HG02798 (cell line): ENCODE data around the gene RBBP6.

Source experiments
- ATAC-seq: cut with Tn5 transposase; IDR thresholded peaks from one replicate; pipeline ENCODE4 v1.9.1; 2021; ENCODE audit warnings: mild to moderate bottlenecking; ENCODE audit not compliant: unreplicated experiment, poor library complexity

Gene RBBP6

DNA sequence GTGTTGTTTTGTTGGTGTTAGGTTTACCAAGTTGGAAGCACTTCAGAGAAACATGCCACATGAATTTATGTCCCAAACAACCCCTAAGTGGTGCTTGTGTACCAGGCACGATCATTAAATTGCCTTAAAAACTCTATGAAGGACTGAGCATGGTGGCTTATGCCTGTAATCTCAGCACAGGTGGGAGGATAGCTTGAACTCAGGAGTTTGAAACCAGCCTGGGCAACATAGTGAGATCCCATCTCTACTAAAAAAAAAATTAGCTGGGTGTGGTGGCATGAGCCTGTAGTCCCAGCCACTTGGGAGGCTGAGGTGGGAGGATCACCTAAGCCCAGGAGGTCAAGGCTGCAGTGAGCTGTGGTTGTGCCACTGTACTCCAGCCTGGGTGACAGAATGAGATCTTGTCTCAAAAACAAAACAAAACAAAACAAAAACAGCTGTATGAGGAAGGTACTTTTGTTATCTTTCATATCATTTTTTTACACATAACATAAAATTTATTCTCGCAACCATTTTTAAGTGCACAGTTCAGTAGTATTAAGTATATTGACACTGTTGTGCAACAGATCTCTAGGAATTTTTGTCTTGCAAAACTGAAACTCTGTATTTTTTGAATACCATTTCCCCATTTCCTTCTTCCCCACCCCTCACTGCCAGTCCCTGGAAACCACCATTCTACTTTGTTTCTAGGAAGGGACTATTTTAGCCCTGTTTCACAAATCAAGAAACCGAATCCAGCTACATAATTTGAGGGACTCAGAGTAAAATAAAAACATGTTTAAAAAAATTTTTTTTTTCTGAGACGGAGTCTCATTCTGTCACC is 14.3 kb upstream of the RBBP6 start:
- no peak for ATAC-seq

DNA sequence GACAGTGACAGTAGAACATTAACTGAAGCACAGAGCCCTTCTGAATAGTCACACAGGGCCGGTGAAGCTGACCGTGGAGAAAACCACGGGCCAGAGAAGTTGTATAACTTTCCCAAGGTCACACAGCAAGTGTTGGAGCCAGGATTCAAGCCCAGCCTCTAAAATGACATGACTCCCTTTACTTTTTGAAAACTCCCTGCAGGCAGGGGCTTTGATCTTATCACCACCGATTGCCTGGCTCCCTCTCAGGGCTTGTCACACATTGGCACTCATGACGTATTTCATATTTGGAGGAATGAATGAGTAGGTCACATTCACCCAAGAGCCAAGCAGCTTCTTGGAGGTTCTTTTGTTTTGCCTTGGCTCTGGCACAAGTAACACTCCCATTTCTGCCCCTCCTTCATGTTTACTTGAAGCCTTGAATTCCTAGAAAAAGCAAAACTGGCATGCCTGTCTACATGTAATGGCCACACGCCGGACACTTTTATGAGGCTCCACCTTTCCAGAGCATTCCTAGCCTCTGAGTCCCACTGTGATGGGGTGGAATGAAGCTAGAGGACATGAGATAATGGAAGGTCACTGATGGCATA is 13.3 kb upstream of the RBBP6 start:
- ATAC-seq = no peak

DNA sequence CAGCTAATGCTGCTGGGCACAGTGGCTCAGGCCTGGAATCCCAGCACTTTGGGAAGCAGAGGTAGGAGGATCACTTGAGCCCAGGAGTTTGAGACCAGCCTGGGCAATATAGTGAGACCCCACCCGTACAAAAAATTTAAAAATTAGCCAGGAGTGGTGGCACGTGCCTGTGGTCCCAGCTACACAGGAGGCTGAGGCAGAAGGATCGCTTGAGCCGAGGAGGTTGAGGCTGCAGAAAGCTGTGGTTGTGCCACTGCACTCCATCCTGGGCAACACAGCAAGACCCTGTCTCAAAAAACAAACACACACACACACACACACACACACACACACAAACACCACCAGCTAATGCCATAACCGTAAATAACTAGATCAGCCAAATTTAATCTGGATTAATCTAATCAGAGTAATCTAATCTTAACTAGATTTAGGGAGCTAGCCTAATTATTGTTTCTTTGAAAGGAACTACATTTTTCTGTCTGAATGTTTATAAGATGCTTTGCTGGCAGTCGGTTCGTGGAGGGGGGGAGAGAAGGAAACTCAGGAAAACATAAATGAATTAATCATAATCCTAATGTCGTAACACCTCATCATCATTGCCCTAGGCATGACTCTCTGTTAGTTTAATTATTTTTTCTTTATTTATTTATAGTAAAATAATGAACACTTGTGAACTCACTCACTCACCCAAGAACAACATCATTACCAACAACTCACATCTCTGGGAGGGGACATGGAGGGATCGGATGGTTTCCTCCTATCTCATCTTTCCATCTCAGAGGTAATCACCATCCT is 12.5 kb upstream of the RBBP6 start:
- ATAC-seq = no peak

DNA sequence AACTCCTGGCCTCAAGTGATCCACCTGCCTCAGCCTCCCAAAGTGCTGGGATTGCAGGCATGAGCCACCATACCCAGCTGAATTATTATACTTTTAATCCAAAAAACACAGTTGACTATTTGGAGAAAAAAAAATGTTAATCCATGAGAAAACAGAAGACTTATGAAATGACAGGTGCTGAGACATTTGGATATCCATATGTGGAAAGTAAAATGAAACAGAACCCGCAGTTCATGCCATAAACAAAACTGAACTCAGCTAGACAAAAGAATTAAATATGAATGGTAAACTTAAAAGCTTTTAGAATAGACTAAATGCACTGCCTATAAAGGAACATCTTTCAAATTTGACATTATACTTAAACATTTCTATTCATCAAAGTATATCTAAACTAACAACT is 8.2 kb upstream of the RBBP6 start:
- ATAC-seq = no peak

DNA sequence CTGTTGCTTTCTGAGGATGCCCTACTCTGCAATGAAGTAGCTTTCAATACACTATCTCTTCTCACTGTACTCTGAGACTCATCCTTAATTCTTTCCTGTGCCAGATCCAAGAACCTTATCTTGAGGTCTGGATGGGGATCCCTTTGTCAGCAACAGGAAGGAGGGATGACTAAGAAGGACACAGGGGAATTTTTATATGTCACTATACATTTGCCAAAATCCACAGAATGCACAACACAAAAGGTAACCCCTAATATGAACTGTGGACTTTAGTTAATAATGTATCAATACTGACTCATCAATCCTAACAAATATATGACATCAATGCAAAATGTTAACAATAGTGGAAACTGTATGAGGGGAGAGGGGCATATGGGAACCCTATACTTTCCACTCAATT is 4.7 kb upstream of the RBBP6 start:
- ATAC-seq = no peak

DNA sequence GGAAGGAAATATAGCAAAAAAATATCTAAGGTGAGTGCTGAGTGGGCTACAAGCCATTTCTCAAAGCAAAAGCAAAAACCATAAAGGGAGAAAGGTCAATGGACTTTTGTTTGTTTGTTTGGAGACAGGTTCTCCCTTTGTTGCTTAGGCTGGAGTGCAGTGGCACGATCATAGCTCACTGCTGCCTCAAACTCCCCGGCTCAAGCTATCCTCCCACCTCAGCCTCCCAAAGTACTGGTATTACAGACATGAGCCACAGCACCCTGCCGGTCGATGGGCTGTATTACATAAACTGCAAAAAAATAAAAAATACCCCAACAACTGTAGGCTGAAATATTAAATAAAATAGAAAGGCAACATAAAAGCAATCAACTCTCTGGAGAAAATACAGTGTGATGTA is 3.5 kb upstream of the RBBP6 start:
- no peak for ATAC-seq

DNA sequence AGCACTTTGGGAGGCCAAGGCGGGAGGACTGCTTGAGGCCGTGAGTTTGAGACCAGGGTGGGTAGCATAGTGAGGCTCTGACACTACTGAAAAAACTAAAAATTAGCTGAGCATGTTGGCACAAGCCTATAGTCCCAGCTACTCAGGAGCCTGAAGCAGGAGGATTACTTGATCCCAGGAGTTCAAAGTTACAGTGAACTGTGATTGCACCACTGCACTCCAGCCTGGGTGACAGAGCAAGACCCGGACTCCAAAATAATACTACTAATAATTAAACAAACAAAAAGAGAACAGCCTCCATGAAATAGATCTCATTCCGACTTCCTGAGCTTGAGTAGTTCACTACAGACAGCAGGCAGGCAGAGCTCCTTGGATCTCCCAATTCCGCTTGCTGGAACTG is 2.7 kb upstream of the RBBP6 start:
- no peak for ATAC-seq

DNA sequence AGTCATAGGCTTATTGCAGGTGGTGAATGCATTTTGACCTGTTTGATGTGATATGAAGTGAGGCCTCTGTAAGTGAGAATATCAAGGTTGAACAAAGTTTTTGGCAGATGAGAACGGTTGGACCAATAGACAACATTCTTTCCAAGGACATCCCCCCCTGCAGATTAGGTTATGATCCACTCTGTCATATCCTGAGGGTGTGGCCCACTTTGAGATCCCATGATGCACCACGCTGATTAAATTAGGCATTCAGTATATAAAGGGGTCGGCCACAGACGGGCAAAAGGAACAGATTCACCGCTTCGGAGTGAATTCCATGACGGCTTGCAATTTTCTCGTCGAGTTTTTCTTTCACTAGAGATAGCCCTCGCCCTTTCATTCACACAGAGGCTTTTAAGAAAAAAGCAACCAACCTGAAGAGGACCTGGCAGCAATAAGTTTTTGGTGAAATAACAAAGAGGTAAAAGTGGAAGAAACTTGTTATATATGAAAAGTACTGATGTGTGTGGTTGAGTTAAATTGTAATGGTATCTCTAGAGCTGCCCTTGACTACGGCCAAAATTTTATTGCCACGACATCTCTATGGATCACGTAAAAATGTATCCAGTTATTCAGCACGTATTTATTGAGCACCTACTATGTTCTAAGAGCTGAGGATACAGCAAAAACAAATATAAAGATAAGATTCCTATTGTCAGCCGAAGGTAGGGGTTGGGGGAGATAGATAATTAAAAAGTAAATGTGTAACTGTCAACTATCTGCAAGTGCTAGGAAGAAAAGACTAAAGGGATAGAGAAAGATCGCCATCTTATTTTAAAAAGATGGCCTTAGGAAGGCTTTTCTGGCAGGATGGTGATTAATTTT is 1.7 kb upstream of the RBBP6 start:
- ATAC-seq = no peak

DNA sequence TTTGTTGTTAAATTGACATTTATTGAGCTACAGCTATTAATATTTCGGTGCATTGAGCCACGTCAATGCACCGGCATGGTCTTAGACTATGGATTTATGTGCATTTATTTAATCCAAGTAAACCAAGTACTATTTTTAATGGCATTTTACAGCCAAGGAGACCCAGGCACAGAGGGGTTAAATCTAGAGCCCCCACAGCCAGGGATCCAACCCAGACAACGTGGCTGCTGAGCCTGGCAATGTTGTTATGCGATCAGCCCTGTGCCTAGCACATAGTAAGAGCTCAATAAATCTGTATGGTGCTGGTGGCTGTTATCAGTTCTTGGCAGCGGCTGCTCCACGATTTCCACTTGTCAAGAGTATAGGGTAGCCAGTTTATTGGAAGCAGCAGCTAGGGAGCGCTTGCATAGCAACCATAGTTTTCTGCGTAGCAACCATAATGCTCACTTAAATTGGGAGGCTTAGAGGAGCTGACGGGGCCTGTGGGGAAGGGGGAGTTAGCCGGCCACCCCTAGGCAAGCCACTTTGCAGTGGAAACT is 541 bp upstream of the RBBP6 start:
- ATAC-seq = no peak

DNA sequence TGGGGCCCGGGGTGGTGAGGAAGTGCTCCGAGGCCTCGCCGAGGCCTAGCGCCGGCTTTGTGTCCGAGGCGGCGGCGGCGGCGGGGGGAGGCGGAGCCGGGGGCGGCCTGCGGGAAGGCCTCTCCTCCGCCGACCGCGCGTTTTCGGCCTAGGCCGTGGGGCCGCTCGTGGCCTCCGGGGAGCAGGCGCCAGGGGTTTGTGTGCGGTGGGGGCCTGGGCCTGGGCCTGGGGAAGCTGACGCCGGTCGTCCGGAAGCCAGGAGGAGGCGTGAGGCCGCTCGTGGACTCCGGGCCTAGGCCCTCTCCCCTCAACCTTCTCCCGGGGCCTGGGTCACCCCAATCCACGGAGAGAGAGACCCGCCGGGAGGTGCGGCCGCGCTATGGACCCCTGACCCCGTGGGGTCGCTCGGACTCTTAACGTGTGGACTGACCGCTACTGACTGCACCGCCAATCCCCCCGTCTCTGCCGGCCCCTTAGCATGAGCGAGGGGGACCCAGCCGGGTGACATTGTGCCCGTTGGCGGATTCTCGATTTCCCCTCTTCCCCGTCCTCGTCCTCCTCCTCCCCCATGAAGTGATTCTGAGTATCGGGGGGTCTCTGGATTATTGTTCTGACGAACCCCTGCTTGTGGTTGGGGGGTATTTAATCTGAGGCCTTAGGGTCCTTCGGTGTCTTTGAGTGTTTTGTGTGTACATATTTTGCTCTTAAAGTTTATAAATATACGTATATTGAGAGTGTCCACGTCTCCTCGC is 660 bp downstream of the RBBP6 start:
- ATAC-seq = peak; percentile 37

DNA sequence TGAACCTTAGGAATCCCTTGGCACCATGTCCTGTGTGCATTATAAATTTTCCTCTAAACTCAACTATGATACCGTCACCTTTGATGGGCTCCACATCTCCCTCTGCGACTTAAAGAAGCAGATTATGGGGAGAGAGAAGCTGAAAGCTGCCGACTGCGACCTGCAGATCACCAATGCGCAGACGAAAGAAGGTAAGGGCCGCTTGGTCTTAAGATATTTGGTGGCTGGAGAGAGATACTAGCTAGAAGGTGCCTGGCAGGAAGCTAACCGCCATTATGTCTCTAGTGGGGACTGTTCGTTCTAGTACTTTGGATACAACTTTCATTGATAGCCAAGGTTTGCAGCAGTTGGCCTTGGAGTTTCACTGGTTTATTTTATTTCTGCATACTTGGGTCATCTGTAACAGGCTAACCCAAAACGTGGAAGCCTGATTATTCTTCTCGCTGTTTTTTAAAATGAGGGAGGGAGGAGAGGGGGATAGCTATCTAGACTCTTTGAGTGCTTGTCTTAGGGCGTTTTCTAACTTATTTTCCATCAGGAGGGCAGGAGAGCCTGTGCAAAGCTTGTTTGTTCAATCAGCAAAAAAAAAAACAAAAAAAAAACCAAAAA is 1.3 kb downstream of the RBBP6 start:
- no peak for ATAC-seq

DNA sequence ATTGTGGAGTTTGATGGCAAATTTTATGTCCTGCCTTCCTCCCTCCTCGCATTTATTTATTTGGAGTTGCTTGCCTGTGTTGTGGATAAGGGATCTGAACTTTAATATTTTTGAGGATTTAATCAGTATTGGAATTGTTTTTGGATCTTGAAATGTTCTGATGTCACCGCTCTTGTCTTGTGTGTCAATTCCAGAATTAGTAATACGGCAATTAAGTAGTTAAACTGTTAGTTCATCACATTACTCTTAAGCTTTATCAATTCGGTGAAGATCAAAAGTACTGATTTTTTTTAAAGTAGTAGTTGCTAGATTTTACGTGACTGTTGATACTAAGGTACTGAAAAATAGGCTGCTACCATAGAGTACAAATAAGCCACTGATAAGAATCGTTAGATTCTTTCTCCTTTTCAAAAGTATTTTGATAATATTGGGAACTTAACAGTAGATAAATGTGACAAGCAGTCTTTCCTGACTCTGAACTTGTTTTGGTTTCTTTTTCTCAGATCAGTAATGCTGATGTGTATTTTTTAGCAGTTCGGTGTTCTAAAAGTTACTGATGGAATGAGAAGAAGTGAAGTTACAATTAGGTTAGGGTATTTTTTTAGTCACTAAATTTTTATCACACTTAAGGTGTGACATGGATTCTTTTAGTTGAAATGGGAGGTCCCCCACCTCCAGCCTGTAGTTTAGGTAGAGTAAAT is 2.0 kb downstream of the RBBP6 start:
- ATAC-seq = no peak

DNA sequence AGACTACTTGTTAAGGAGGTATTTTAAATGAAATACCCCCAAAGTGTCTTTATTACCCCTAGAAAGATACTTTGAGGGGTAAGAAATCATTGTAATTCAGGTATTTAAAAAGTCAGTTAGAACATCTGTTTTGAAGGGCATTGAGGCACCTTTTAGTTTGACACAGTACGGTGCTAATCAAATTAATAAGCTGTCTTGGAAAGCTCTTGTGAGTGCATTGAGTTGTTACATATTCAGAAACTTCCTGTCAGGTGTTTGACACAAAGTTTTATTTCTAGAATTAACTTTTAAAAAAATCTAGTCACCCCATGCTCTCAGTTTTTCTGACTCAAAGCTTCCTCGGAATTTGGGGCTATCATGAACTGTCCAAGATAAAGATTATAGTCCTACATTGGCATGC is 4.6 kb downstream of the RBBP6 start:
- no peak for ATAC-seq

DNA sequence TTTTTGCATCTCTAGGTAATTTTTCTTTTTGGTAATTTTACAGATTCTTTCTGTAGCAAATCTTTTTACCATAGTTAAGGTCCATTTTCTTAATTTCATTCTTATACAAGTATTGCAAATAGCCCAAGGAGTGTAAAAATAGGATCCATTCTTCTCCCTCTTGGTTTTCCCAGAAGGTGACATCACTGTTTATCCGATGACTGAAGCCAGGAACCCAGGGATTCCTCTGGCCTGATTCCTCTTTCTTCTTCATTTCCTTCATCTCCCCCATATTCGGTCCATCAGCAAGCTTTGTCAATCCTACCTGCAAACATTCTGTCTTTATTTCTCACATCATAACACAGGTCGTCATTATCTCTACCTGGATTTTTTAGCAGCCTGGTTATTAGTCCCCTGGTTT is 5.3 kb downstream of the RBBP6 start:
- ATAC-seq = no peak

DNA sequence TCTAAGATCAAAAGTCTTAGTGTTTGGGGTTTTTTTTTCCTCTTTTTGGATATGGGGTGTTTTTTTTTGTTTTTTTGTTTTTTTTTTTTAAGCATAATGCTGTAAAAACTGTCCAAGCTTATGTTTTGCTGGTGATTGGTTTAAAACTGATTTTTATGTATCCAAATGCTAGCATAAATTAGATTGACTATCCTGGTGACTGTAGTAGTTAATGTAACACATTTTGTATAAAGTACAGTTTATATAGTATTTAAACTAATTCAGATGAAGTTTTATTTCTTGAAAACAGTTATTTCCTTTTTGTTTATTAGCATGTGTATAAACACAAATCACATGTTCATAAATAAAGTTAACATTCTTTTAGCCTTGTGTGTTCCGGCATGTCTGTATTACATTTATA is 10.9 kb downstream of the RBBP6 start:
- no peak for ATAC-seq

DNA sequence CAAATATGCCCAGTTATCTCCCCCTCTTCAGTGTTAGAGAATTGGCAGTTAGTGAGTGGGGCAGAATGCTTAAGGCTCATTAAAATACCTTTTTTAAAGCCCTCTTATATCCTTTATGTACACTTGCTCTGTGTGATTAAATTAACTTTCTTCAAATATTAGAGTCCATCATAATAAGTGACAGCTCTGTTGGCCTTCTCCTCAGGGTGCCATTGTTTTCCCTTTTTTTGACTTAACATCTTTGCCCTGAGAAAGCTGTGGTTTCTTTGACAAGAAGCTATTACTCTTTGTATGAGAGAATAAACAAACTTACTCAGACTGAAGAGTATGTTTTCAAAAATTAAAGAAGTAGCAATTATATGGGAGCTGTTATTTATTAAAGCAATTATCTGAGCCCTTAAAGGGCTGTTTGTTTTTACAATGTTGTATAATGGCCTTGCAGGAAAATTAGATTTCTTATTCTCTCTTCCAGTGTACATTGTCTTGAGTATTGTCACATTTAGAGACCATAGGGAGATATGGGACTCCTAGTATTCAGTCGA is 13.4 kb downstream of the RBBP6 start:
- ATAC-seq = no peak

DNA sequence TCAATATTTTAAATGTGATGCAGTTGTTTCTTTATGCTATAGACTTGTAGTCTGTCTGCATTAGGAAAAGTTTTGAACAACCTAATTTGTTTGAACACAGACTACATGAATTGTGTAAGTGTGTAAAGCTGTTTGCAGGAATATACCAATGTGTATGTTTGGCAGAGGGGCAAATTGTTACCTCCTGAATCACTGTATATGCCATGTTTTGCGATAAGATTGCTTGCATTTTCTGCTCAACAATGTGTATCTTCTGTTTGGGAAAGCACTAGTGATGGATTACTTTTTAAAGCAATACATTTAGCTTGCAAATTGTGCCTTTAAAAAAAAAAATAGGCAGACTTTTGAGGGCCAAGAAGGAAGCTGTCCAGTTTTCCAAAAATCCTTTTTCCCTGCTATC is 14.6 kb downstream of the RBBP6 start:
- no peak for ATAC-seq

DNA sequence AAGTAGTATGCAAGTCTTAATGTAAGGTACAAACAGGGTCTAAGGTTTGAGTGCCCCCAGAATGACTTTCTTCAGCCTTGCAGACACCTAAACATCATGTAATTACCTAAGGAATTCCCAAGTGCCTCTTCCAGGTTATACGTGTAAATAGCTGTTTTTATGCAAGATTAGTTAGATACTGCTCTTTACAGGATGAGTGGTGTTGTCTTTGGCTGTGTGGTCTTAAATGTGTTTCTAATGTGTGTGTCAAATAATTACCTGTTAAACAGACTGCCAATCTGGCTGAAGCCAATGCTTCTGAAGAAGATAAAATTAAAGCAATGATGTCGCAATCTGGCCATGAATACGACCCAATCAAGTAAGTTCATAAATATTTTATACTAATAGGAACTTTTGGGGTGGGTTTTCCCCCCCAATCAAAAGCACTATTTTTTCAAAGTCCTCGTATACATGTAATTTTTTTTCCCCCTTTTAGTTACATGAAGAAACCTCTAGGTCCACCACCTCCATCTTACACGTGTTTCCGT is 16.0 kb downstream of the RBBP6 start:
- ATAC-seq = no peak
